NCI-H526 treated with DMSO at 0.1 percent for 48 hours (cell line): Measurements from ENCODE around the gene C10orf105.

ENCODE experiments used
- DNase-seq: peaks from one replicate; lab custom pipeline; 2025; lab: John Stamatoyannopoulos, UW

The C10orf105 gene, protein sequence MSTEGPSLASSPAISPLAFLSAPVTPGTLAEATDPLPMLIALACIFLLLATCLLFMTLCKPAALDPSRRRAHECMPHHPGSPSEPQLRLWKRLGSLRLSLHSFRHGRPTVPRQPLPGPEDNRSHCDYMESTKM

GRCh38 chr10:71719464-71720201 lies at the start of gene C10orf105:
Gene C10orf105, minus strand, starts transcription at chr10:71719778. Its CDS starts 3,441 bp downstream, at chr10:71716337.
- DNase-seq: no peak

DNA sequence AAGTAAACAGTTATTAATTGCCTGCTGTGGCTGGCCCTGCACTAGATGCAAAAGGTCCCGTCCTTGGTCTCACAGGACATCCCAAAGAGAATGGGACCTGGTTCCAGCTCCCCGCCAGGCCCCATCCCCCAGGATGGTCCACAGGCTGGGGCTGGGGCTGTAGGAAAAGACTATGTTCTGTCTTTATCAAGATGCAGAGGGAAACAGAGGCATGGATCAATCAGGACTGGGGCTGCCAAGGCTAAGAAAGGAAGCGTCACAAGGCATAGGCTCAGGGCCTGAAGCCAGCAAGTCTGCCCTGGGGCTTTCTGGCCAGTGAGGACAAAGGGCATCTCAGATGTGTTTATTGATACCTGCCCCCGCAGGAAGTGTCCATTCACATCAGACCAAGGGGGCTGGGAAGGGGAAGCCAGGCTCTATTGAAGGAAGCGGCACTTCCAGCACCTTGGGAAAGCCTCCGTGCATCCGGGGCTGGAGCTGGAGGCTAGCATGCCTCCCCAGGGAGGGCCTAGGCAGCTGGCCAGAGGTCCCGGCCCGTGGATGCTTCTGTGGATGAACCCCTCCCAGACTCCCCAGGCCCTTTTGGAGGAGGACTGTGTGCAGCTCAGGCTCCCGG lies 48.0 kb upstream of the C10orf105 start:
- DNase-seq: no peak

- DNase-seq: no peak
These were observed 47.3 kb upstream of the C10orf105 start for GRCh38 chr10:71766717-71767419.

DNA sequence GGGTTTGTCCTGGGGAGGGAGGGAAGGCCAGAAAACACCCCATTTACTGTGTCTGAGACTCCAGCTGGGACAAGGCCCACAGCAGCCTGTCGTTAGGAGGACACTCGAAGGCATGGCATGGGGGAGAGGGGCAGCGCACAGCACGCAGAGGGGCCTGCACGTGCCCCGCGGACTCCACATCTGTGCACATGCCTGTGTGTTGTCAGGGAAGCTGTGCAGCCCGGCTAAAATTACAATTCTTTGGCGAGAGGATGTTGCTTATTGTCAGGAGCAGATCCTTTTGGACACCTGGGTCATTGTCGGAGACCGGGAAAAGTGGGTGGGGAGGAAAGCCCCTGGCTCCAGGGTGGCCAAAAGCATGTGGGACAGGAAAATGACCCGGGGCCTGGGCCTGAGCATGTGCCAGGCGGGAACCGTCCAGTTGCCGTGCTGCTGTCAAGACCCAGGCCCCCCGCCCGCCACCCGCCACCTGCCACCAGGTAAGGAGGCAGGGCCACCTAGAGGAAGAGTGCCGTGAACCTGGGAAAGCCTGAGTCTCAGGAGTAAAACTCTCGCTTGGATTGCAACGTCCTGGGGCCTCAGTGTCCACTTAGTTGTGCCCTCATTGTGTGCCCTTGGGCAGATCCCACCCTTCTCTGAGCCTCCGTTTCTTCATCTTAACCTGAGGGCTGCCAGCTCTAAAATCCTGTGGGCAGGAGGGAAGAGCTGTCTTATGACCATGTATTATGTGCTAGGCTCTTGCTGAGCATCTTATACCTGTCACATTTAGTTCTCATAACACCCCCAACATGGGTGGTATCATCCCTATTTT lies 46.5 kb upstream of the C10orf105 start:
- DNase-seq: no peak

DNA sequence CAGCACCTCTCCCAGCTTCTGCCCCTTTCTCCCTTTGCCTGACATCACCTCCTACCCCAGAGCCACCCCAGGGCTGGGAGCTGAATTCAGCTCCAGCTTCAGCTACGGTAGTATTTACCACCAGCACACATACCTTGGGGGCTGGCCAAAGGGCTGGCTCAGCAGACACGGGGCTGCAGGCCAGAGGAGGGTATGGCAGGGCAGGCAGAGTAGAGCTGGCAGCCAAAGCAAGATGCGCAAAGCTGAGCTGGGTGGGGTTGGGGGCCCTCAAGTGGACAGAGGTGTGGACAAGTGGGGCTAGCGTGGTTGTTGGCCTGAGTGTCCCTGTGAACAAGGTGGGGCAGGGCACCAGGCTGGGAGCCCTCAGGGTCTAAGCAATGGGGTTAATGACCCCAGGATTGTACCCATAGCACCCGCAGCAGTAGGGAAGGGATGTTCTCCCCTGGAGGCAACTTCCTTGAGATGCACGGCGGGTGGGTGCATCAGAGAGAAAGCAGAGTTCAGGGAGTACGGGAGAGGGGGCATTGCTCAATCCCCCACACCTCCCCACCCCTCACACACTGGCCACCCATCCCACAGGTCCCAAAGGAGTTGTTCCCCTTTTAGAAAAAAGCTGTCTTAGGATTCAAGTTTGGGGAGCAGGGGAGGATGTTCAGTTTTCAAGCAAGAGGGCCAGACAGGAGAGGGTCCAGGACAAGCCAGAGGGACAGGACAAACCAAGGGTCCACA lies 45.8 kb upstream of the C10orf105 start:
- no peak for DNase-seq

GRCh38 chr10:71763352-71764127 lies 44.0 kb upstream of the C10orf105 start:
- DNase-seq: no peak

DNA sequence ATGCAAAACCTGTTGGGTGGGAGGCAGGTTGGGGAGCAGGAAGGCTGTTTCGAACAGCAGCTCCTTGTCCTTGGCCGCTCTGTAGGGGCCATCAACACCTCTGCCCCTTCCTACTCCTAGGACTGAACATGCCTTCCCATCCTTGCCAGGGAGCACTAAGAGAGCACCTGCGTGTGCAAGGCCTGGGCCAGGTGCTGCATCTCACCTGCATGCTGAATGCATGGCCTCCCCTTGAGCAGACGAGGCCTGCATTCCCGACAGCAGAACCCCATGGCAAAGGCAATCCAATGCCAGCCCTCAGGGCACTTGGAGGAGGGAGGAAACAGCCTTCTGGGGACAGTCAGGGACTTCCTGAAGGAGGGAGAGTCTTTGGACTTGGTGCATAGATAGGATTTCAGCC lies 42.7 kb upstream of the C10orf105 start:
- no peak for DNase-seq

GRCh38 chr10:71761541-71762113 lies 42.0 kb upstream of the C10orf105 start:
- no peak for DNase-seq

DNA sequence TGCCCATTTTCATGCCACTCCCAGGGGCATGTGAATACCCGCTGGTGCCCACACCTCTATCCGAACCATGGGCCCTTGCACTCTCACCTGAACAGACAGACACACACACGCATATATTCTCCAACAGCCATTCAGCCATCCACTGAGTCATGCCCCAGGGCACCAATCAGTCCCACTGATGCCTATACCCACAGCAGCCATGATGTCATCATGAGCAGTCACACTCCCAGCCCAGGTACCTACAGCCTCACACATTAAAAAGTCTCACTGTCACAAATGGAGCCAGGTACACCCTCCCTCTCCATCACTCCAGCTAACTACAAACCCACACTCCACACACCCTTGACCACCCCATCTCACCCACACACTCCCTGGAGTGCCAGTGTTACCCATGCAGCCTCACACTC lies 41.5 kb upstream of the C10orf105 start:
- DNase-seq: no peak

GRCh38 chr10:71757399-71757922 lies 37.9 kb upstream of the C10orf105 start:
- DNase-seq: no peak

DNA sequence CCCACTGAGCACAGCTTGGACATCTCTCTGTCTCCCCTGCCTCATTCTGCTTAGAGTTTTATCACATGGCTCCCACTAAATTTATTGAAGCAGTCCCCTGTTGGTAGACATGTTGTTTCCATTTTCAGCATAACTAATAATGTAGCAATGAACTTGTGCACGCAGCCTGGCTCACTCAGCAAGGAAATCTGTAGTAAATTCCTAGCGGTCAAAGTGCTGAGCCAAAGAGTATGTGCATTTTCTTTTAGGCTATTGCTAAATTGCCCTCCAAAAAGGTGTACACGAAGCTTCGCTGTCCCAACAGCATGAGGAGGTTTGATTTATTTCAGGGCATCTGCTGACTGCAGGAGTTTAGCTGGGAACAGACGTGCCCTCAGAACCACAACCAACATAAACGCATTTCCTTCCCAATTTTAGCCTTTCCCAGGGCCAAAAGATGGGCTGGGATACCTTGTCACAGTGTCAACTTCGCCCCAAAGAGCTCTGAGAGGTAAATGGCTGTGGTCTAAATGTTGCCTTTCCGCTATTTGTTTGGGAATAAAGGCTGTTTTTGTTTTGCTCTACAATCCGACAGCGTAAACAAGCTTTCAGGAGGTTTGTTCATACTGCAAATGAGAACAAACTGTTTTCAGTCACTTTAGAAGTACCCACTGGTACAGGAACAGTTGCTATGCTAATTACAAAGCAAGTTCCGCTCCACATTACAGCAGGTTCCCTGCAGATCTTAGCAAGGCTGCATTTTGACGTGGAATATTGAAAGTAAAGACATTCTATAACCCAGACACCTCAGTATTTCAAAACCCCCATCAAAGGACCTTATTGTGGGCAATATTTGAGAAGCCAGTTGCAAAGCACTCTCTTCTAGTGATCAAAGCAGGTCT lies 37.0 kb upstream of the C10orf105 start:
- DNase-seq: no peak

GRCh38 chr10:71755179-71755879 lies 35.8 kb upstream of the C10orf105 start:
- DNase-seq: no peak

- no peak for DNase-seq
These were observed 35.0 kb upstream of the C10orf105 start for GRCh38 chr10:71754562-71754961.

- no peak for DNase-seq
These were observed 34.5 kb upstream of the C10orf105 start for GRCh38 chr10:71753960-71754505.

- no peak for DNase-seq
These were observed 33.7 kb upstream of the C10orf105 start for GRCh38 chr10:71753091-71753959.

DNA sequence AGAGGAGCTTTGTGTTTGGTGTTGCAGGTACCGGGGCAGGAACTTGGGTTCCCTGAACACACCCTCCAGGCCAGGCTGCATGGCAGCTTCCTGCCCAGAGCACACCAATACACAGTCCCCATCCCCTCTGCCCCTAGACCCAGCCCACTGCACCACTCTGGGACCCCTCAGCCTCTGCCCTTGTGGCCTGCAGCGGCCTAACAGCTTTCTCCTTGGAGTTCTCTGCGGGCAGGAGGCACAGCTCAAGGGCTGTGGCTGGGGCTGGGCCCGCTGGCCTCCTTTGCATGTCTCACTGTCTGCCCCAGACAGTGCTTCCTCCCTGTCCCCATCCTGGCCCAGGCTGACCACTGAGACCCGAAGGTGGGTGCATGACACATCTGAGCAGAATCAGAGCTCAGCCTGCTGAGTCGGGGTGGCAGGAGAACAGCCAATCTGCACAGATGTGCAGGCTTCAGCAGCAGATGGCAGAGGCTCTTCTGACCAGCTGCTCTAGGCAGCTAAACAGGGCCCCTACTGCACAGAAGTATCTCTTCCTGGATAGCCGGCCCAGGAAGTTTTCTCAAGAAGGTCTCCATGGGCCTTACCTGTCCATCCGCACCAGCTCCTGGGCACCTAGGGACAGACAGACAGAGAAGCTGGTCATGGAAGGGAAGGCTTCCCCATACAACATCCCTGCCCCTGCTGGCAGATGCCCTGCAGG lies 33.0 kb upstream of the C10orf105 start:
- no peak for DNase-seq
